Body of pancreas (tissue), 4 donors: ENCODE results near the gene TRMT61B.

ENCODE experiments used
- POLR2A ChIP-seq, 3 donors: fragments of 450-650 bp; IDR thresholded peaks; one replicate each; pipeline ENCODE4 v1.6.1; 2016; ENCODE audit warnings: antibody characterized with exemption in 3 of 3, mild to moderate bottlenecking in 2 of 3
- TF ChIP-seq, protein P1 (sequence below), 7 experiments: fragments of 450-650 bp in 4 of 7; fragments of 200-600 bp in 3 of 7; sonication (generic) in 3 of 7; IDR thresholded peaks; one replicate each; pipeline ENCODE4 v1.5.1; 2016 to 2019; ENCODE audit warnings: antibody characterized with exemption in 7 of 7

DNA sequence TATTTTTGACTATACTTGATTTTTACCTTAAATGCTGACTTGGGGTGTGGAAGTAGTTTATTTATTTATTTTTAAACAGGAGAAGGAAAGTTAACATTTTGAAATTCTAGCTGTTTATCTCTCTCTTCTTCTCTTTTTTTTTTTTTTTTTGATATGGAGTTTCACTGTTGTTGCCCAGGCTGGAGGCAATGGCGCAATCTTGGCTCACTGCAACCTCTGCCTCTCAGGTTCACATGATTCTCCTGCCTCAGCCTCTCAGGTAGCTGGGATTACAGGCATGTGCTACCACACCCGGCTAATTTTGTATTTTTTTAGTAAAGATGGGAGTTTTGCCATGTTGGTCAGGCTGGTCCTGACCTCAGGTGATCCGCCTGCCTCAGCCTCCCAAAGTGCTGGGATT, 35.4 kb upstream of the TRMT61B start:
- TF ChIP-seq, protein P1, sequence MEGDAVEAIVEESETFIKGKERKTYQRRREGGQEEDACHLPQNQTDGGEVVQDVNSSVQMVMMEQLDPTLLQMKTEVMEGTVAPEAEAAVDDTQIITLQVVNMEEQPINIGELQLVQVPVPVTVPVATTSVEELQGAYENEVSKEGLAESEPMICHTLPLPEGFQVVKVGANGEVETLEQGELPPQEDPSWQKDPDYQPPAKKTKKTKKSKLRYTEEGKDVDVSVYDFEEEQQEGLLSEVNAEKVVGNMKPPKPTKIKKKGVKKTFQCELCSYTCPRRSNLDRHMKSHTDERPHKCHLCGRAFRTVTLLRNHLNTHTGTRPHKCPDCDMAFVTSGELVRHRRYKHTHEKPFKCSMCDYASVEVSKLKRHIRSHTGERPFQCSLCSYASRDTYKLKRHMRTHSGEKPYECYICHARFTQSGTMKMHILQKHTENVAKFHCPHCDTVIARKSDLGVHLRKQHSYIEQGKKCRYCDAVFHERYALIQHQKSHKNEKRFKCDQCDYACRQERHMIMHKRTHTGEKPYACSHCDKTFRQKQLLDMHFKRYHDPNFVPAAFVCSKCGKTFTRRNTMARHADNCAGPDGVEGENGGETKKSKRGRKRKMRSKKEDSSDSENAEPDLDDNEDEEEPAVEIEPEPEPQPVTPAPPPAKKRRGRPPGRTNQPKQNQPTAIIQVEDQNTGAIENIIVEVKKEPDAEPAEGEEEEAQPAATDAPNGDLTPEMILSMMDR (IDR thresholded peaks at IDR 0.05), result no peak
- TF ChIP-seq POLR2A (IDR thresholded peaks at IDR 0.05), result no peak
